Esophagus squamous epithelium (tissue), 4 donors: Measurements from ENCODE around the gene ZNF428.

Source experiments
- POLR2A ChIP-seq, 4 donors: fragments of 450-650 bp; IDR thresholded peaks; one replicate each; pipeline ENCODE4 v1.6.1; 2017; ENCODE audit warnings: antibody characterized with exemption in 4 of 4, mild to moderate bottlenecking in 4 of 4, moderate library complexity in 3 of 4
- TF ChIP-seq, protein P1 (sequence below), 6 experiments: fragments of 450-650 bp in 4 of 6; fragments of 200-600 bp in 2 of 6; sonication (generic) in 2 of 6; IDR thresholded peaks; one replicate each; pipeline ENCODE4 v1.5.1; 2016 to 2019; ENCODE audit warnings: antibody characterized with exemption in 6 of 6, mild to moderate bottlenecking in 4 of 6, moderate library complexity in 4 of 6

GRCh38 chr19:43667126-43667875 lies 47.9 kb upstream of the ZNF428 start:
- TF ChIP-seq, protein P1, sequence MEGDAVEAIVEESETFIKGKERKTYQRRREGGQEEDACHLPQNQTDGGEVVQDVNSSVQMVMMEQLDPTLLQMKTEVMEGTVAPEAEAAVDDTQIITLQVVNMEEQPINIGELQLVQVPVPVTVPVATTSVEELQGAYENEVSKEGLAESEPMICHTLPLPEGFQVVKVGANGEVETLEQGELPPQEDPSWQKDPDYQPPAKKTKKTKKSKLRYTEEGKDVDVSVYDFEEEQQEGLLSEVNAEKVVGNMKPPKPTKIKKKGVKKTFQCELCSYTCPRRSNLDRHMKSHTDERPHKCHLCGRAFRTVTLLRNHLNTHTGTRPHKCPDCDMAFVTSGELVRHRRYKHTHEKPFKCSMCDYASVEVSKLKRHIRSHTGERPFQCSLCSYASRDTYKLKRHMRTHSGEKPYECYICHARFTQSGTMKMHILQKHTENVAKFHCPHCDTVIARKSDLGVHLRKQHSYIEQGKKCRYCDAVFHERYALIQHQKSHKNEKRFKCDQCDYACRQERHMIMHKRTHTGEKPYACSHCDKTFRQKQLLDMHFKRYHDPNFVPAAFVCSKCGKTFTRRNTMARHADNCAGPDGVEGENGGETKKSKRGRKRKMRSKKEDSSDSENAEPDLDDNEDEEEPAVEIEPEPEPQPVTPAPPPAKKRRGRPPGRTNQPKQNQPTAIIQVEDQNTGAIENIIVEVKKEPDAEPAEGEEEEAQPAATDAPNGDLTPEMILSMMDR (IDR thresholded peaks at IDR 0.05): no peak
- no peak for TF ChIP-seq POLR2A (IDR thresholded peaks at IDR 0.05)
